GM19035 (cell line): ENCODE data around the gene FAIM.
"Not testable (repeated sequence)": the region's sequence is repeated elsewhere in the genome, so short reads cannot be mapped to it uniquely, and the experiment has no call there.

ENCODE experiments used
- ATAC-seq: cut with Tn5 transposase; IDR thresholded peaks from one replicate; pipeline ENCODE4 v1.9.1; 2021; ENCODE audit not compliant: unreplicated experiment

FAIM gene

DNA sequence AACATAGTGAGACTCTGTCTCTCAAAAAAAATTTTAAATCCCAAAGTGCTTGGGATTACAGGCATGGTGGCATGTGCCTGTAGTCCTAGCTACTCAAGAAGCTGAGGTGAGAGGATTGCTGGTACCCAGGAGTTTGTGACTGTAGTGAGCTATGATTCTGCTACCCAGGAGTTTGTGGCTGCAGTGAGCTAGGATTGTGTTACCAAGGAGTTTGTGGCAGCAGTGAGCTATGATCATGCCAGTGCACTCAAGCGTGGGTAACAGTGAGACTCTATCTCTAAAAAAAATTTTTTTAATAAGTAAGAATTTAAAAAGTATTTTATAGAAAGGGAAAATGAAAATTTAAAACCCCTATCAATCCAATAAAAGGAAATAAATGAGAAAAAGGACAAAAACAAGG lies 69.5 kb downstream of the FAIM start:
- no peak for ATAC-seq

GRCh38 chr3:138678874-138679392 lies 70.4 kb downstream of the FAIM start:
- no peak for ATAC-seq

GRCh38 chr3:138680974-138681373 lies 72.4 kb downstream of the FAIM start:
- ATAC-seq, result not testable (repeated sequence)

GRCh38 chr3:138681463-138682220 lies 73.1 kb downstream of the FAIM start:
- no peak for ATAC-seq

DNA sequence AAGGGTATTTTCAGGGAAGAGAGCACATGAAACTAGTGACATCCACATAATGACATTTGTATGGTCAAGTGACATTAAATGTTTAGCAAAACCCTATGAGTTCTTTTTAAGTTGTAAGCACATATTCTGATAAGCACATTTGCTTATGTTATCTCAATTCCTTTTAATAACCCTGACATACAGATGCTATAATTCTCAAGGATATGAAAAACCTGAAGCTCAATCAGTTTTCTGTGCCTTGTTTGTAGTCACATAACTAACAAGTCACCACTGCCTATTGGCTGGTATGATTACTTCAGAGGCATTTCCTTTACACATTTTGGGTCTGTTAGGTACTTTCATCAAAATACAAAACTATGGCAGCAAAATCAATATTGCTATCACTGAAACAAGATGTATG lies 74.1 kb downstream of the FAIM start:
- no peak for ATAC-seq
